ENCODE data around the gene IGFL2. TPM values are rescaled to one million over a fixed set of nuclear protein-coding genes. Genes with fewer than 3 reads are reported as not detected.

IGFL2 gene
- total RNA-seq, 3 donors from 2014 or later (not counting 1 experiment from before 2014, with no cell fraction given), result not detected

GRCh38 chr19:46133777-46134241 lies 14.2 kb upstream of the IGFL2 start:
- 80% methylated on average over 1 of the region's 1 CpG for WGBS (ENCODE audit: insufficient coverage)
- Mint-ChIP-seq H3K4me3 (no peak overlapping the region), H3K4me1 (no peaks in the 10 kb centered on the region), H3K27me3 (ENCODE audit: low read depth in 2 of 2) (peaks cover 29 to 73% of the 10 kb centered on the region in 2 donors), H3K36me3 (no peaks in the 10 kb centered on the region), H3K27ac (no peak overlapping the region), H3K9me3 (no peaks in the 10 kb centered on the region)
- Histone ChIP-seq H3K27ac (ENCODE audit: low read length) (no peak overlapping the region), H3K4me3 (ENCODE audit: low read length) (no peak overlapping the region), H3K4me1 (ENCODE audit: control insufficient read depth, insufficient read depth, low read length) (no peaks in the 10 kb centered on the region), H3K9me3 (ENCODE audit: control insufficient read depth, insufficient read depth, low read length) (no peaks in the 10 kb centered on the region), H3K27me3 (ENCODE audit: control insufficient read depth, insufficient read depth, low read length) (no peaks in the 10 kb centered on the region), H3K36me3 (ENCODE audit: control insufficient read depth, insufficient read depth, low read length) (no peaks in the 10 kb centered on the region)
- intact Hi-C loops (cut with micrococcal nuclease), result no loop called here
- no peak for ATAC-seq
- TF ChIP-seq CTCF (IDR thresholded peaks at IDR 0.05), result no peak
- DNase-seq, result no peak

GRCh38 chr19:46134527-46134926 lies 13.5 kb upstream of the IGFL2 start:
- H3K27ac ChIP-seq (ENCODE audit: low read length), result no peak overlapping the region

GRCh38 chr19:46137915-46138473 lies 10.0 kb upstream of the IGFL2 start:
- H3K4me1 ChIP-seq (ENCODE audit: control insufficient read depth, insufficient read depth, low read length), result no peaks in the 10 kb centered on the region
- no peaks in the 10 kb centered on the region for H3K36me3 Mint-ChIP-seq
- H3K27ac ChIP-seq (ENCODE audit: low read length), result no peak overlapping the region
- intact Hi-C loops (cut with micrococcal nuclease), result no loop called here
- H3K27ac Mint-ChIP-seq, result no peak overlapping the region
- DNase-seq (no peak), ATAC-seq (no peak)
- H3K9me3 ChIP-seq (ENCODE audit: control insufficient read depth, insufficient read depth, low read length), result no peaks in the 10 kb centered on the region
- no peaks in the 10 kb centered on the region for H3K27me3 ChIP-seq (ENCODE audit: control insufficient read depth, insufficient read depth, low read length)
- no peaks in the 10 kb centered on the region for H3K9me3 Mint-ChIP-seq
- 72% methylated on average over 4 of the region's 4 CpGs for WGBS (ENCODE audit: insufficient coverage)
- H3K4me3 ChIP-seq (ENCODE audit: low read length), result no peak overlapping the region
- H3K27me3 Mint-ChIP-seq (ENCODE audit: low read depth in 2 of 2), result peaks cover 21 to 60% of the 10 kb centered on the region in 2 donors
- no peaks in the 10 kb centered on the region for H3K36me3 ChIP-seq (ENCODE audit: control insufficient read depth, insufficient read depth, low read length)
- H3K4me1 Mint-ChIP-seq, result no peaks in the 10 kb centered on the region
- H3K4me3 Mint-ChIP-seq, result no peak overlapping the region
- no peak for TF ChIP-seq CTCF (IDR thresholded peaks at IDR 0.05)

More at GRCh38 chr19:46134527-46134926, 13.5 kb upstream of the IGFL2 start:
- no peak overlapping the region for H3K4me3 Mint-ChIP-seq
- Histone ChIP-seq H3K4me3 (ENCODE audit: low read length) (no peak overlapping the region), H3K27me3 (ENCODE audit: control insufficient read depth, insufficient read depth, low read length) (no peaks in the 10 kb centered on the region), H3K9me3 (ENCODE audit: control insufficient read depth, insufficient read depth, low read length) (no peaks in the 10 kb centered on the region), H3K4me1 (ENCODE audit: control insufficient read depth, insufficient read depth, low read length) (no peaks in the 10 kb centered on the region), H3K36me3 (ENCODE audit: control insufficient read depth, insufficient read depth, low read length) (no peaks in the 10 kb centered on the region)
- H3K36me3 Mint-ChIP-seq, result no peaks in the 10 kb centered on the region
- H3K27me3 Mint-ChIP-seq (ENCODE audit: low read depth in 2 of 2), result peaks cover 26 to 66% of the 10 kb centered on the region in 2 donors
- no peak overlapping the region for H3K27ac Mint-ChIP-seq
- no peaks in the 10 kb centered on the region for H3K9me3 Mint-ChIP-seq
- H3K4me1 Mint-ChIP-seq, result no peaks in the 10 kb centered on the region
- ATAC-seq (no peak), DNase-seq (no peak)
- intact Hi-C loops (cut with micrococcal nuclease), result no loop called here
- no peak for TF ChIP-seq CTCF (IDR thresholded peaks at IDR 0.05)

GRCh38 chr19:46141421-46141820 lies 6.6 kb upstream of the IGFL2 start:
- H3K36me3 ChIP-seq (ENCODE audit: control insufficient read depth, insufficient read depth, low read length), result no peaks in the 10 kb centered on the region
- H3K27me3 ChIP-seq (ENCODE audit: control insufficient read depth, insufficient read depth, low read length), result peaks cover 2% of the 10 kb centered on the region
- no peak overlapping the region for H3K4me3 ChIP-seq (ENCODE audit: low read length)
- DNase-seq (no peak), ATAC-seq (no peak)
- WGBS (ENCODE audit: insufficient coverage), result 33% methylated on average over 1 of the region's 1 CpG
- H3K4me1 Mint-ChIP-seq, result no peaks in the 10 kb centered on the region
- no peaks in the 10 kb centered on the region for H3K36me3 Mint-ChIP-seq
- H3K9me3 ChIP-seq (ENCODE audit: control insufficient read depth, insufficient read depth, low read length), result no peaks in the 10 kb centered on the region
- H3K27me3 Mint-ChIP-seq (ENCODE audit: low read depth in 2 of 2), result peaks cover 23 to 54% of the 10 kb centered on the region in 2 donors
- H3K27ac ChIP-seq (ENCODE audit: low read length), result no peak overlapping the region
- no peak overlapping the region for H3K27ac Mint-ChIP-seq
- no peak for TF ChIP-seq CTCF (IDR thresholded peaks at IDR 0.05)
- H3K9me3 Mint-ChIP-seq, result no peaks in the 10 kb centered on the region
- H3K4me1 ChIP-seq (ENCODE audit: control insufficient read depth, insufficient read depth, low read length), result no peaks in the 10 kb centered on the region
- intact Hi-C loops (cut with micrococcal nuclease), result no loop called here
- no peak overlapping the region for H3K4me3 Mint-ChIP-seq
